ENCODE data around the gene FRS3.

The FRS3 gene

GRCh38 chr6:41728073-41728936 lies 51.4 kb downstream of the FRS3 start:
- H3K27ac ChIP-seq (ENCODE audit: low read depth, low read length), result no peak overlapping the region
- no peak overlapping the region for H3K4me3 ChIP-seq (ENCODE audit: low read depth in 1 of 5, low read length in 5 of 5)
- no peaks in the 10 kb centered on the region for H3K27me3 ChIP-seq (ENCODE audit: control insufficient read depth in 5 of 5, insufficient read depth in 4 of 5, low read length in 5 of 5)

GRCh38 chr6:41727705-41728072 lies 52.0 kb downstream of the FRS3 start:
- Histone ChIP-seq H3K27me3 (ENCODE audit: control insufficient read depth in 5 of 5, insufficient read depth in 4 of 5, low read length in 5 of 5) (no peaks in the 10 kb centered on the region), H3K36me3 (ENCODE audit: control insufficient read depth in 5 of 5, insufficient read depth in 5 of 5, low read length in 5 of 5) (no peaks in the 10 kb centered on the region), H3K9me3 (ENCODE audit: control insufficient read depth in 5 of 5, low read length in 5 of 5) (no peaks in the 10 kb centered on the region), H3K9ac (ENCODE audit: low read length in 5 of 5) (no peak overlapping the region), H3K4me3 (ENCODE audit: low read depth in 1 of 5, low read length in 5 of 5) (no peak overlapping the region), H3K4me1 (ENCODE audit: control insufficient read depth in 5 of 5, insufficient read depth in 5 of 5, low read length in 5 of 5) (peaks cover 21 to 77% (median 70%) of the 10 kb centered on the region in 5 donors), H3K27ac (ENCODE audit: low read depth, low read length) (no peak overlapping the region)

More at GRCh38 chr6:41728073-41728936, 51.4 kb downstream of the FRS3 start:
- Histone ChIP-seq H3K36me3 (ENCODE audit: control insufficient read depth in 5 of 5, insufficient read depth in 5 of 5, low read length in 5 of 5) (no peaks in the 10 kb centered on the region), H3K9me3 (ENCODE audit: control insufficient read depth in 5 of 5, low read length in 5 of 5) (no peaks in the 10 kb centered on the region), H3K9ac (ENCODE audit: low read length in 5 of 5) (no peak overlapping the region), H3K4me1 (ENCODE audit: control insufficient read depth in 5 of 5, insufficient read depth in 5 of 5, low read length in 5 of 5) (peaks cover 17 to 77% (median 70%) of the 10 kb centered on the region in 5 donors)

- H3K9ac ChIP-seq (ENCODE audit: low read length in 5 of 5), result no peak overlapping the region
- H3K9me3 ChIP-seq (ENCODE audit: control insufficient read depth in 5 of 5, low read length in 5 of 5), result no peaks in the 10 kb centered on the region
- peaks cover 21 to 77% (median 66%) of the 10 kb centered on the region in 5 donors for H3K4me1 ChIP-seq (ENCODE audit: control insufficient read depth in 5 of 5, insufficient read depth in 5 of 5, low read length in 5 of 5)
- H3K27me3 ChIP-seq (ENCODE audit: control insufficient read depth in 5 of 5, insufficient read depth in 4 of 5, low read length in 5 of 5), result no peaks in the 10 kb centered on the region
- no peak overlapping the region for H3K4me3 ChIP-seq (ENCODE audit: low read depth in 1 of 5, low read length in 5 of 5)
- no peaks in the 10 kb centered on the region for H3K36me3 ChIP-seq (ENCODE audit: control insufficient read depth in 5 of 5, insufficient read depth in 5 of 5, low read length in 5 of 5)
- H3K27ac ChIP-seq (ENCODE audit: low read depth, low read length), result no peak overlapping the region
Measured at GRCh38 chr6:41726876-41727275, 52.8 kb downstream of the FRS3 start.

- peak overlapping the region in 2 of 5 donors; percentile 55 to 69 for H3K9ac ChIP-seq (ENCODE audit: low read length in 5 of 5)
- H3K4me1 ChIP-seq (ENCODE audit: control insufficient read depth in 5 of 5, insufficient read depth in 5 of 5, low read length in 5 of 5), result peaks cover 14 to 64% (median 50%) of the 10 kb centered on the region in 5 donors
- H3K27ac ChIP-seq (ENCODE audit: low read depth, low read length), result no peak overlapping the region
- H3K9me3 ChIP-seq (ENCODE audit: control insufficient read depth in 5 of 5, low read length in 5 of 5), result no peaks in the 10 kb centered on the region
- no peaks in the 10 kb centered on the region for H3K36me3 ChIP-seq (ENCODE audit: control insufficient read depth in 5 of 5, insufficient read depth in 5 of 5, low read length in 5 of 5)
- H3K4me3 ChIP-seq (ENCODE audit: low read depth in 1 of 5, low read length in 5 of 5), result no peak overlapping the region
- H3K27me3 ChIP-seq (ENCODE audit: control insufficient read depth in 5 of 5, insufficient read depth in 4 of 5, low read length in 5 of 5), result no peaks in the 10 kb centered on the region
Measured at GRCh38 chr6:41724586-41725501, 54.9 kb downstream of the FRS3 start.

- Histone ChIP-seq H3K9ac (ENCODE audit: low read length in 5 of 5) (peak overlapping the region in 2 of 5 donors; percentile 55 to 69), H3K27me3 (ENCODE audit: control insufficient read depth in 5 of 5, insufficient read depth in 4 of 5, low read length in 5 of 5) (no peaks in the 10 kb centered on the region), H3K4me1 (ENCODE audit: control insufficient read depth in 5 of 5, insufficient read depth in 5 of 5, low read length in 5 of 5) (peaks cover 14 to 64% (median 49%) of the 10 kb centered on the region in 5 donors), H3K27ac (ENCODE audit: low read depth, low read length) (no peak overlapping the region), H3K9me3 (ENCODE audit: control insufficient read depth in 5 of 5, low read length in 5 of 5) (no peaks in the 10 kb centered on the region), H3K4me3 (ENCODE audit: low read depth in 1 of 5, low read length in 5 of 5) (no peak overlapping the region), H3K36me3 (ENCODE audit: control insufficient read depth in 5 of 5, insufficient read depth in 5 of 5, low read length in 5 of 5) (no peaks in the 10 kb centered on the region)
Measured at GRCh38 chr6:41724228-41724580, 55.5 kb downstream of the FRS3 start.

- Histone ChIP-seq H3K9ac (ENCODE audit: low read length in 5 of 5) (peak overlapping the region in 2 of 5 donors; percentile 55 to 69), H3K36me3 (ENCODE audit: control insufficient read depth in 5 of 5, insufficient read depth in 5 of 5, low read length in 5 of 5) (no peaks in the 10 kb centered on the region), H3K27me3 (ENCODE audit: control insufficient read depth in 5 of 5, insufficient read depth in 4 of 5, low read length in 5 of 5) (no peaks in the 10 kb centered on the region), H3K4me1 (ENCODE audit: control insufficient read depth in 5 of 5, insufficient read depth in 5 of 5, low read length in 5 of 5) (peaks cover 14 to 61% (median 49%) of the 10 kb centered on the region in 5 donors), H3K9me3 (ENCODE audit: control insufficient read depth in 5 of 5, low read length in 5 of 5) (no peaks in the 10 kb centered on the region), H3K4me3 (ENCODE audit: low read depth in 1 of 5, low read length in 5 of 5) (peak overlapping the region in 2 of 5 donors; percentile 19 to 31), H3K27ac (ENCODE audit: low read depth, low read length) (no peak overlapping the region)
Measured at GRCh38 chr6:41723530-41724227, 56.0 kb downstream of the FRS3 start.

- Histone ChIP-seq H3K9me3 (ENCODE audit: control insufficient read depth in 5 of 5, low read length in 5 of 5) (no peaks in the 10 kb centered on the region), H3K4me3 (ENCODE audit: low read depth in 1 of 5, low read length in 5 of 5) (peak overlapping the region in 2 of 5 donors; percentile 31 to 61), H3K27me3 (ENCODE audit: control insufficient read depth in 5 of 5, insufficient read depth in 4 of 5, low read length in 5 of 5) (no peaks in the 10 kb centered on the region), H3K9ac (ENCODE audit: low read length in 5 of 5) (peak overlapping the region in 2 of 5 donors; percentile 44 to 69), H3K27ac (ENCODE audit: low read depth, low read length) (no peak overlapping the region), H3K36me3 (ENCODE audit: control insufficient read depth in 5 of 5, insufficient read depth in 5 of 5, low read length in 5 of 5) (no peaks in the 10 kb centered on the region), H3K4me1 (ENCODE audit: control insufficient read depth in 5 of 5, insufficient read depth in 5 of 5, low read length in 5 of 5) (peaks cover 14 to 61% (median 46%) of the 10 kb centered on the region in 5 donors)
Measured at GRCh38 chr6:41722969-41723529, 56.7 kb downstream of the FRS3 start.

GRCh38 chr6:41721414-41721813 lies 58.3 kb downstream of the FRS3 start:
- no peaks in the 10 kb centered on the region for H3K27me3 ChIP-seq (ENCODE audit: control insufficient read depth in 5 of 5, insufficient read depth in 4 of 5, low read length in 5 of 5)

GRCh38 chr6:41720783-41721182 lies 58.9 kb downstream of the FRS3 start:
- H3K27ac ChIP-seq (ENCODE audit: low read depth, low read length), result no peak overlapping the region
- no peaks in the 10 kb centered on the region for H3K27me3 ChIP-seq (ENCODE audit: control insufficient read depth in 5 of 5, insufficient read depth in 4 of 5, low read length in 5 of 5)
- no peaks in the 10 kb centered on the region for H3K9me3 ChIP-seq (ENCODE audit: control insufficient read depth in 5 of 5, low read length in 5 of 5)
- no peak overlapping the region for H3K9ac ChIP-seq (ENCODE audit: low read length in 5 of 5)
- H3K4me1 ChIP-seq (ENCODE audit: control insufficient read depth in 5 of 5, insufficient read depth in 5 of 5, low read length in 5 of 5), result peaks cover 18 to 72% (median 64%) of the 10 kb centered on the region in 5 donors
- H3K36me3 ChIP-seq (ENCODE audit: control insufficient read depth in 5 of 5, insufficient read depth in 5 of 5, low read length in 5 of 5), result no peaks in the 10 kb centered on the region
- no peak overlapping the region for H3K4me3 ChIP-seq (ENCODE audit: low read depth in 1 of 5, low read length in 5 of 5)

More at GRCh38 chr6:41721414-41721813, 58.3 kb downstream of the FRS3 start:
- H3K4me3 ChIP-seq (ENCODE audit: low read depth in 1 of 5, low read length in 5 of 5), result no peak overlapping the region
- H3K27ac ChIP-seq (ENCODE audit: low read depth, low read length), result no peak overlapping the region
- H3K36me3 ChIP-seq (ENCODE audit: control insufficient read depth in 5 of 5, insufficient read depth in 5 of 5, low read length in 5 of 5), result no peaks in the 10 kb centered on the region
- H3K4me1 ChIP-seq (ENCODE audit: control insufficient read depth in 5 of 5, insufficient read depth in 5 of 5, low read length in 5 of 5), result peaks cover 17 to 66% (median 59%) of the 10 kb centered on the region in 5 donors
- H3K9me3 ChIP-seq (ENCODE audit: control insufficient read depth in 5 of 5, low read length in 5 of 5), result no peaks in the 10 kb centered on the region
- H3K9ac ChIP-seq (ENCODE audit: low read length in 5 of 5), result no peak overlapping the region

Measured in subcutaneous abdominal adipose tissue (tissue), 5 donors.